Parathyroid adenoma (tissue), 2 donors: ENCODE results near the gene GLCE.

Experiments used
- H2AFZ ChIP-seq: fragments of 300-600 bp; sonication (generic); one replicate; pipeline ENCODE4 v1.7.0; 2017; ENCODE audit warnings: antibody characterized with exemption, mild to moderate bottlenecking
- H3K27ac ChIP-seq: fragments of 300-600 bp; sonication (generic); one replicate; pipeline ENCODE4 v1.7.0; 2017
- H3K27me3 ChIP-seq: fragments of 300-600 bp; sonication (generic); one replicate; pipeline ENCODE4 v1.7.0; 2017; ENCODE audit warnings: low read length; ENCODE audit not compliant: control insufficient read depth, insufficient read depth
- H3K36me3 ChIP-seq: fragments of 300-600 bp; sonication (generic); one replicate; pipeline ENCODE4 v1.7.0; 2017; ENCODE audit warnings: low read length; ENCODE audit not compliant: control insufficient read depth, insufficient read depth
- H3K4me1 ChIP-seq: fragments of 300-600 bp; sonication (generic); one replicate; pipeline ENCODE4 v1.7.0; 2017; ENCODE audit warnings: control low read depth
- H3K4me2 ChIP-seq: fragments of 300-600 bp; sonication (generic); one replicate; pipeline ENCODE4 v1.7.0; 2017; ENCODE audit warnings: low read length
- H3K4me3 ChIP-seq: fragments of 300-600 bp; sonication (generic); one replicate; pipeline ENCODE4 v1.7.0; 2017; ENCODE audit warnings: low read depth, low read length
- H3K79me2 ChIP-seq: fragments of 300-600 bp; sonication (generic); one replicate; pipeline ENCODE4 v1.7.0; 2017; ENCODE audit warnings: control low read depth
- H3K9ac ChIP-seq: fragments of 300-600 bp; sonication (generic); one replicate; pipeline ENCODE4 v1.7.0; 2017; ENCODE audit warnings: mild to moderate bottlenecking
- H3K9me3 ChIP-seq: fragments of 300-600 bp; sonication (generic); one replicate; pipeline ENCODE4 v1.7.0; 2017; ENCODE audit warnings: low read length; ENCODE audit not compliant: control insufficient read depth
- CTCF ChIP-seq: fragments of 300-600 bp; sonication (generic); IDR thresholded peaks from one replicate; pipeline ENCODE4 v1.7.0; 2017; ENCODE audit warnings: antibody characterized with exemption, mild to moderate bottlenecking
- donor health status: primary hyperparathyroidism.

Gene GLCE

GRCh38 chr15:69213786-69214185 lies 53.4 kb downstream of the GLCE start:
- TF ChIP-seq CTCF, result no peak
- H3K9me3 ChIP-seq, result no peaks in the 10 kb centered on the region
- no peaks in the 10 kb centered on the region for H3K79me2 ChIP-seq
- H2AFZ ChIP-seq, result no peak overlapping the region
- no peaks in the 10 kb centered on the region for H3K27me3 ChIP-seq
- no peak overlapping the region for H3K4me2 ChIP-seq
- H3K4me1 ChIP-seq, result no peaks in the 10 kb centered on the region
- no peak overlapping the region for H3K4me3 ChIP-seq
- no peak overlapping the region for H3K27ac ChIP-seq
- H3K9ac ChIP-seq, result no peak overlapping the region
- H3K36me3 ChIP-seq, result no peaks in the 10 kb centered on the region

GRCh38 chr15:69215314-69216035 lies 55.0 kb downstream of the GLCE start:
- no peak overlapping the region for H3K9ac ChIP-seq
- no peaks in the 10 kb centered on the region for H3K36me3 ChIP-seq
- no peak overlapping the region for H3K4me3 ChIP-seq
- H3K79me2 ChIP-seq, result no peaks in the 10 kb centered on the region
- no peaks in the 10 kb centered on the region for H3K27me3 ChIP-seq
- H3K4me1 ChIP-seq, result no peaks in the 10 kb centered on the region
- H2AFZ ChIP-seq, result no peak overlapping the region
- no peak for TF ChIP-seq CTCF
- H3K4me2 ChIP-seq, result no peak overlapping the region
- H3K9me3 ChIP-seq, result no peaks in the 10 kb centered on the region
- H3K27ac ChIP-seq, result no peak overlapping the region

GRCh38 chr15:69217381-69217780 lies 56.9 kb downstream of the GLCE start:
- H3K36me3 ChIP-seq, result no peaks in the 10 kb centered on the region
- no peak overlapping the region for H3K27ac ChIP-seq
- no peaks in the 10 kb centered on the region for H3K4me1 ChIP-seq
- H3K9me3 ChIP-seq, result no peaks in the 10 kb centered on the region
- H3K9ac ChIP-seq, result no peak overlapping the region
- no peak overlapping the region for H2AFZ ChIP-seq
- peaks cover 4% of the 10 kb centered on the region for H3K79me2 ChIP-seq
- no peak for TF ChIP-seq CTCF
- H3K4me3 ChIP-seq, result no peak overlapping the region
- no peak overlapping the region for H3K4me2 ChIP-seq
- H3K27me3 ChIP-seq, result no peaks in the 10 kb centered on the region

- TF ChIP-seq CTCF, result no peak
- no peaks in the 10 kb centered on the region for H3K27me3 ChIP-seq
- H3K79me2 ChIP-seq, result peaks cover 4% of the 10 kb centered on the region
- H3K9me3 ChIP-seq, result no peaks in the 10 kb centered on the region
- no peak overlapping the region for H3K4me2 ChIP-seq
- H2AFZ ChIP-seq, result no peak overlapping the region
- no peak overlapping the region for H3K4me3 ChIP-seq
- no peaks in the 10 kb centered on the region for H3K36me3 ChIP-seq
- no peak overlapping the region for H3K27ac ChIP-seq
- H3K4me1 ChIP-seq, result no peaks in the 10 kb centered on the region
- no peak overlapping the region for H3K9ac ChIP-seq
Measured at GRCh38 chr15:69219690-69220089, 59.3 kb downstream of the GLCE start.

DNA sequence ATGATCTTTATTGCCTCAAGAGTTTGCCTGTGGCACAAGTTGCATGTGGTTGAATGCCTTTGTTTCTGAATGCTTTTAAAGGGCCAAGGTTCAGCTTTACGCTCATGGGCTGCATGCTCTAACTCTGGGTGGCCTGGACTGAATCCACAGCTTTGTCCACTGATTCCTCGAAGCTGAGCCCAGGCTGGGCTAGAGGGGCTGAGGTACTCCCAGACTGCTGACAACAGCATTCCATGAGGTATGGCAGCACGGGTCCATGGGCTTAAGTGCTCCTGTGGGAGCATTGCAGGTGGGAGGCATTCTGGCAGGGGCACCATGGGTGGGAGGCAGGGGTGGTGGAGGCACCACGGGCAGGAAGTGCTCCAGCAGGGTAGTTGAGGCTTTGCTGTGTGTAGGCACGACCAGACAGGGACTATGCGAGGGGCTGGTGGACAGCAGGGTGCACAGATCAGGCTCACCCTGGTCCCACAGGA lies 61.6 kb downstream of the GLCE start:
- H3K4me2 ChIP-seq, result no peak overlapping the region
- no peaks in the 10 kb centered on the region for H3K36me3 ChIP-seq
- H3K27ac ChIP-seq, result no peak overlapping the region
- H2AFZ ChIP-seq, result no peak overlapping the region
- H3K4me3 ChIP-seq, result no peak overlapping the region
- no peaks in the 10 kb centered on the region for H3K27me3 ChIP-seq
- no peak for TF ChIP-seq CTCF
- no peaks in the 10 kb centered on the region for H3K4me1 ChIP-seq
- no peak overlapping the region for H3K9ac ChIP-seq
- H3K9me3 ChIP-seq, result no peaks in the 10 kb centered on the region
- peaks cover 4% of the 10 kb centered on the region for H3K79me2 ChIP-seq
